ENCODE results near the gene LDB1.

DNA sequence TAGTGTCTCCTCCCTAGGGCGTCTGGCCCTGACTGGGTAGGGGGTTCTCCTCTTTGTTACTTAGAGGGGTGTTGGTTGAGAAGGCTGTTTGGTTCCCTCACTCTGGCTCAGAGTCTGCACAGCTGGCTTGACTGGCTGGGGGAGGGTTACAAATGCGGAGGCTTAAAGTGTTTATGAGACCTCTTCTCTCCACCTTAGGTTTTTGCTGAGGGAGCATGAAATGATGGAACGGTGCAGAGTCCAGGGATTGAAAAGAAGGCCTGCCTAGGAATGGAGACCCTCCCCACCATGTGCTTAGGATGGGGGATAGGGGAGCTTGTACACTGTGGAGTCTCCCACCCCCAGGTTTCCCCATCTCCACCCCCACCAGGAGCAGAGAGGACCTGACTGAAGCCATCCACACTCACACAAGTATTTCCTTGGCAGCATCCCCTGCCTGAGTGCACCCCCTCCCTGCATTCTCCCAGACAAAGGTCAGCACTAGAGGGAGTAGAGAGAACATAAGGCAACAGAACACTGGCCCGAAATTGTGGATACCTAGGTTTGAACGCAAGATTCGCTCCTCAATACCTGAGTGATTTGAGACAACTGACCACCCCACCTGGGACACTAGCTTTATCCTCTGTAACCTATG, 1.7 kb upstream of the LDB1 start:
- TF ChIP-seq CTCF (IDR thresholded peaks at IDR 0.05; ENCODE audit: low read depth, low read length) (no peak), POLR2A (IDR thresholded peaks at IDR 0.05; ENCODE audit: extremely low read depth, insufficient read length) (no peak)
- TF ChIP-seq, protein P1, sequence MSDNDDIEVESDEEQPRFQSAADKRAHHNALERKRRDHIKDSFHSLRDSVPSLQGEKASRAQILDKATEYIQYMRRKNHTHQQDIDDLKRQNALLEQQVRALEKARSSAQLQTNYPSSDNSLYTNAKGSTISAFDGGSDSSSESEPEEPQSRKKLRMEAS (IDR thresholded peaks at IDR 0.05; ENCODE audit: low read depth, low read length): no peak

Data from NB4 (cell line).